ENCODE data around the gene NT5DC2.
A peak's percentile ranks its signal among the peaks of the same experiment; 100 is the strongest.
"Not testable (repeated sequence)": the region's sequence is repeated elsewhere in the genome, so short reads cannot be mapped to it uniquely, and the experiment has no call there.

NT5DC2 gene

GRCh38 chr3:52530918-52531826, 2.5 kb downstream of the NT5DC2 start:
- CTCF ChIA-PET: interaction anchor here (1.0 to 1.4 kb wide), 3 partner anchors 58 to 102 kb away, joined by 3 to 4 read pairs (median 4); no protein-coding TSS in a partner anchor
- TF ChIP-seq CTCF (IDR thresholded peaks at IDR 0.05; ENCODE audit: insufficient read depth, low read length, missing control alignments): no peak
- POLR2A ChIA-PET: interaction anchor here (1.4 kb wide), 1 partner anchor 33 kb away, joined by 3 read pairs; no protein-coding TSS in a partner anchor
- H3K4me3 ChIP-seq (ENCODE audit: low read depth, low read length): peak overlapping the region; percentile 77
- DNase-seq (ENCODE audit: low read depth, low spot score): no peak

GRCh38 chr3:52529376-52530333, 4.0 kb downstream of the NT5DC2 start:
- CTCF ChIA-PET: interaction anchor here (0.8 kb wide), 1 partner anchor 11 kb away, joined by 3 read pairs; no protein-coding TSS in a partner anchor
- no peak overlapping the region for H3K4me3 ChIP-seq (ENCODE audit: low read depth, low read length)
- TF ChIP-seq CTCF (IDR thresholded peaks at IDR 0.05; ENCODE audit: insufficient read depth, low read length, missing control alignments): no peak
- POLR2A ChIA-PET: no interaction called here
- no peak for DNase-seq (ENCODE audit: low read depth, low spot score)

GRCh38 chr3:52528586-52529375, 4.9 kb downstream of the NT5DC2 start:
- DNase-seq (ENCODE audit: low read depth, low spot score): no peak
- no peak overlapping the region for H3K4me3 ChIP-seq (ENCODE audit: low read depth, low read length)
- CTCF ChIA-PET: no interaction called here
- POLR2A ChIA-PET: no interaction called here
- TF ChIP-seq CTCF (IDR thresholded peaks at IDR 0.05; ENCODE audit: insufficient read depth, low read length, missing control alignments): no peak

- ChIA-PET POLR2A (no interaction called here), CTCF (no interaction called here)
- H3K4me3 ChIP-seq (ENCODE audit: low read depth, low read length): no peak overlapping the region
- no peak for TF ChIP-seq CTCF (IDR thresholded peaks at IDR 0.05; ENCODE audit: insufficient read depth, low read length, missing control alignments)
- DNase-seq (ENCODE audit: low read depth, low spot score): no peak
These were observed 5.7 kb downstream of the NT5DC2 start for GRCh38 chr3:52527732-52528585.

- no peak overlapping the region for H3K4me3 ChIP-seq (ENCODE audit: low read depth, low read length)
- ChIA-PET CTCF (no interaction called here), POLR2A (no interaction called here)
- DNase-seq (ENCODE audit: low read depth, low spot score): no peak
- no peak for TF ChIP-seq CTCF (IDR thresholded peaks at IDR 0.05; ENCODE audit: insufficient read depth, low read length, missing control alignments)
These were observed 6.5 kb downstream of the NT5DC2 start for GRCh38 chr3:52527039-52527731.

- CTCF ChIA-PET; DNase-seq (ENCODE audit: low read depth, low spot score); H3K4me3 ChIP-seq (ENCODE audit: low read depth, low read length): not testable (repeated sequence)
- POLR2A ChIA-PET: interaction anchor here (0.8 kb wide), 1 partner anchor 9 kb away, joined by 3 read pairs; no protein-coding TSS in a partner anchor
These were observed 7.0 kb downstream of the NT5DC2 start for GRCh38 chr3:52526671-52527038.

Measured in AG04449 (cell line).